Liver (tissue), 9 donors: ENCODE measurements around the gene MYL3. TPM values are rescaled to one million over a fixed set of nuclear protein-coding genes. Genes with fewer than 3 reads are reported as not detected.

Experiments
- DNase-seq: peaks from one replicate; pipeline ENCODE4 v3.0.0-alpha.2; 2017; ENCODE audit warnings: low spot score
- H3K27ac ChIP-seq, 2 donors: one replicate each; pipeline ENCODE4 v1.7.0; 2013; ENCODE audit warnings: inconsistent platforms in 2 of 2, low read length in 2 of 2, control low read depth in 1 of 2, low read depth in 1 of 2, mild to moderate bottlenecking in 1 of 2
- H3K27me3 ChIP-seq, 4 donors: one replicate each; pipeline versions ENCODE4 v1.6.1 to v1.7.0; 2013; ENCODE audit warnings: low read length in 3 of 4, inconsistent platforms in 1 of 4, mild to moderate bottlenecking in 1 of 4, moderate library complexity in 1 of 4; ENCODE audit not compliant: control insufficient read depth in 4 of 4, insufficient read depth in 4 of 4
- H3K36me3 ChIP-seq, 4 donors: one replicate each; pipeline versions ENCODE4 v1.6.1 to v1.7.0; 2013; ENCODE audit warnings: low read length in 3 of 4, mild to moderate bottlenecking in 3 of 4, low read depth in 1 of 4, moderate library complexity in 1 of 4; ENCODE audit not compliant: control insufficient read depth in 4 of 4, insufficient read depth in 3 of 4
- H3K4me1 ChIP-seq, 4 donors: one replicate each; pipeline versions ENCODE4 v1.6.1 to v1.7.0; 2013; ENCODE audit warnings: low read length in 3 of 4, mild to moderate bottlenecking in 3 of 4, moderate library complexity in 1 of 4; ENCODE audit not compliant: control insufficient read depth in 4 of 4, insufficient read depth in 4 of 4
- H3K4me3 ChIP-seq, 3 donors: one replicate each; pipeline versions ENCODE4 v1.6.1 to v1.7.0; 2013; ENCODE audit warnings: low read length in 3 of 3, control low read depth in 1 of 3, low read depth in 1 of 3, mild to moderate bottlenecking in 1 of 3
- H3K9ac ChIP-seq, 2 donors: one replicate each; pipeline ENCODE4 v1.7.0; 2013; ENCODE audit warnings: low read length in 2 of 2, mild to moderate bottlenecking in 2 of 2, moderate library complexity in 2 of 2, control low read depth in 1 of 2, low read depth in 1 of 2
- H3K9me3 ChIP-seq, 4 donors: one replicate each; pipeline versions ENCODE4 v1.6.1 to v1.7.0; 2013; ENCODE audit warnings: low read length in 3 of 4; ENCODE audit not compliant: control insufficient read depth in 4 of 4
- ATF3 ChIP-seq: IDR thresholded peaks from 2 replicates; pipeline ENCODE4 v1.6.1; 2016; ENCODE audit warnings: antibody characterized with exemption
- CTCF ChIP-seq: fragments of 150-350 bp; IDR thresholded peaks from 2 replicates; pipeline ENCODE4 v1.5.1; 2017; ENCODE audit warnings: improper control_type of control experiment, low read depth, low read length; ENCODE audit not compliant: missing input control
- FOXA1 ChIP-seq: IDR thresholded peaks from 2 replicates; pipeline ENCODE4 v1.6.1; 2016; ENCODE audit warnings: antibody characterized with exemption
- HNF4A ChIP-seq, 2 donors: conservative IDR thresholded peaks; 2 replicates each; pipeline ENCODE4 v1.6.1; 2016; ENCODE audit warnings: antibody characterized with exemption in 2 of 2, mild to moderate bottlenecking in 2 of 2
- HNF4G ChIP-seq: IDR thresholded peaks from 2 replicates; pipeline ENCODE4 v1.6.1; 2016; ENCODE audit warnings: antibody characterized with exemption
- RAD21 ChIP-seq, 2 donors: IDR thresholded peaks; 2 replicates each; pipeline ENCODE4 v1.6.1; 2016; ENCODE audit warnings: antibody characterized with exemption in 2 of 2, mild to moderate bottlenecking in 2 of 2
- REST ChIP-seq: IDR thresholded peaks from 2 replicates; pipeline ENCODE4 v1.6.1; 2016; ENCODE audit warnings: antibody characterized with exemption, mild to moderate bottlenecking
- RXRA ChIP-seq, 2 donors: IDR thresholded peaks; 2 replicates each; pipeline ENCODE4 v1.6.1; 2017 to 2018; ENCODE audit warnings: antibody characterized with exemption in 2 of 2, mild to moderate bottlenecking in 1 of 2
- SP1 ChIP-seq: IDR thresholded peaks from 2 replicates; pipeline ENCODE4 v1.6.1; 2018; ENCODE audit warnings: antibody characterized with exemption, mild to moderate bottlenecking
- TAF1 ChIP-seq: conservative IDR thresholded peaks from 2 replicates; pipeline ENCODE4 v1.6.1; 2016; ENCODE audit warnings: antibody characterized with exemption, mild to moderate bottlenecking
- YY1 ChIP-seq: IDR thresholded peaks from 2 replicates; pipeline ENCODE4 v1.6.1; 2016; ENCODE audit warnings: antibody characterized with exemption, mild to moderate bottlenecking
- ZBTB33 ChIP-seq: IDR thresholded peaks from 2 replicates; pipeline ENCODE4 v1.6.1; 2016; ENCODE audit warnings: antibody characterized with exemption
- WGBS: extraction: QIAGEN DNeasy Blood & Tissue Kit; methylation state at CpG from one replicate; pipeline ENCODE4 v1.1.7; 2013; 5-methylcytosine and 5-hydroxymethylcytosine counted together
- polyA plus RNA-seq, 2 donors: library from polyadenylated mRNA; stranded (reverse) in 1 of 2; unstranded in 1 of 2; fragments of 200-250 nt in 1 of 2; fragments of >200 nt in 1 of 2; fragmentation: Nextera tagmentation in 1 of 2; extraction: Ambion mirVana in 1 of 2; gene quantifications; one replicate each; pipeline versions ENCODE4 v1.2.1 to v1.2.3, GENCODE V29; 2013 to 2015
- total RNA-seq, 2 donors: library from RNA; depleted of rRNA; stranded (reverse); fragments of >200 nt; gene quantifications; one replicate each; pipeline ENCODE4 v1.2.3, GENCODE V29; 2014
- donor health status: healthy.
- donor health status: healthy.
- donor health status: healthy.
- donor health status: healthy.
- donor health status: healthy.

Gene MYL3
- total and polyA plus RNA-seq, 4 donors, result 0.51 to 1.3 (median 0.81) TPM

GRCh38 chr3:46831316-46831715 lies 31.9 kb downstream of the MYL3 start:
- Histone ChIP-seq H3K9ac (no peak overlapping the region), H3K36me3 (no peaks in the 10 kb centered on the region), H3K27me3 (no peaks in the 10 kb centered on the region), H3K4me3 (no peak overlapping the region), H3K9me3 (no peaks in the 10 kb centered on the region), H3K4me1 (no peaks in the 10 kb centered on the region), H3K27ac (no peak overlapping the region)
- WGBS, result 94% methylated on average over 3 of the region's 3 CpGs
- no peak for TF ChIP-seq CTCF
- TF ChIP-seq ZBTB33, result no peak
- TF ChIP-seq ATF3, result no peak
- DNase-seq, result no peak

- Histone ChIP-seq H3K9me3 (no peaks in the 10 kb centered on the region), H3K9ac (no peak overlapping the region), H3K36me3 (no peaks in the 10 kb centered on the region), H3K4me1 (no peaks in the 10 kb centered on the region), H3K27ac (no peak overlapping the region), H3K27me3 (no peaks in the 10 kb centered on the region), H3K4me3 (no peak overlapping the region)
- DNase-seq, result no peak
- TF ChIP-seq HNF4A (conservative IDR thresholded peaks at IDR 0.05) (no peak), TAF1 (no peak), SP1 (no peak), HNF4G (no peak), REST (no peak)
- WGBS, result 89% methylated on average over 2 of the region's 2 CpGs
Measured at GRCh38 chr3:46830801-46831200, 32.4 kb downstream of the MYL3 start.

- WGBS, result 89% methylated on average over 4 of the region's 4 CpGs
- Histone ChIP-seq H3K9ac (no peak overlapping the region), H3K27me3 (no peaks in the 10 kb centered on the region), H3K9me3 (no peaks in the 10 kb centered on the region), H3K27ac (no peak overlapping the region), H3K4me3 (no peak overlapping the region), H3K36me3 (no peaks in the 10 kb centered on the region), H3K4me1 (no peaks in the 10 kb centered on the region)
- DNase-seq, result no peak
- TF ChIP-seq YY1 (no peak), ATF3 (no peak), HNF4A (conservative IDR thresholded peaks at IDR 0.05) (no peak), RAD21 (IDR thresholded peaks at IDR 0.05) (no peak), CTCF (no peak), FOXA1 (no peak), SP1 (no peak), RXRA (IDR thresholded peaks at IDR 0.05) (no peak)
Measured at GRCh38 chr3:46829699-46830208, 33.5 kb downstream of the MYL3 start.
